Superior temporal gyrus (tissue), 1 donor: ENCODE results near the gene AIPL1.
A peak's percentile ranks its signal among the peaks of the same experiment; 100 is the strongest.

Experiments used
- DNase-seq: peaks from one replicate; pipeline ENCODE4 v3.0.0-alpha.2; 2016; ENCODE audit errors: extremely low spot score

Gene AIPL1

GRCh38 chr17:6421700-6422604, 13.0 kb downstream of the AIPL1 start:
- peak; percentile 91 for DNase-seq

GRCh38 chr17:6420173-6420641, 14.7 kb downstream of the AIPL1 start:
- DNase-seq = no peak

- DNase-seq = no peak
Measured at GRCh38 chr17:6415616-6416015, 19.3 kb downstream of the AIPL1 start.

- peak; percentile 62 for DNase-seq
Measured at GRCh38 chr17:6413065-6413464, 21.9 kb downstream of the AIPL1 start.

- DNase-seq = no peak
Measured at GRCh38 chr17:6408735-6409134, 26.2 kb downstream of the AIPL1 start.

DNA sequence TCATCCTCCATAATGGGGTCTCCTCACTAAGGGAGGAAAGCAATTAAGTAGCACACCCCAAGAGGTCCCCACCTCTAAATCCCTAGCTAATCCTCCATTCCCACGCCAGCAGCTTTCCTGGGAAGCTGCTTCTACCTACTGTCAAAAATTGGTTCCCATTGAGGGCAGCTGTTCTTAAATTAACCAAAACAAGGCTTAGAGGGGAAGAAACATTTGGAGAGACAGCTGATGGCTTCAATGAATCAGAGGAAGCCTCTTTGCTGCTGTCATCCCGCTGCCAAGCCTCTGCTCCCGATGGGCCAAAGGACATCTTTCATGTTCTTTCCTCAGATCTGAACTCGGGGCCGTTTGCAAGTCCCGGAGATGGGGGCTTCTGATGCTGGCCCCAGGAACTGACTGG, 26.6 kb downstream of the AIPL1 start:
- DNase-seq = no peak

- DNase-seq = no peak
Measured at GRCh38 chr17:6402258-6402657, 32.7 kb downstream of the AIPL1 start.

DNA sequence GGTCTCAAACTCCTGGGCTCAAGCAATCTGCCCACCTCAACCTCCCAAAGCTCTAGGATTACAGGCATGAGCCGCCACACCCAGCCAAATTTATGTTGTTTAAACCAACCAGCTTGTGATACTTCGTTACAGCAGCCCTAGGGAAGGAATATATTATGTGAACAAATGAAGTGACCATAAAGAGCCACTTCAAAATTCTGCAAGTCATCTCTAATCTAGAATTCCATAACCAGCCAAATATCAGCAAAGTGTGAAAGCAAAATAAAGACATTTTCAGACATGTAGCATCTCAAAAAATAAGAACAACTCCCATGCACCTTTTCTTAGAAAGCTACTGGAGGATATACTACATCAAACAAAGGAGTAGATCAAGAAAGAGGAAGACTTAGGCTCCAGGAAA, 36.0 kb downstream of the AIPL1 start:
- no peak for DNase-seq

GRCh38 chr17:6394055-6394606, 40.8 kb downstream of the AIPL1 start:
- no peak for DNase-seq

- peak; percentile 38 for DNase-seq
Measured at GRCh38 chr17:6393351-6393952, 41.5 kb downstream of the AIPL1 start.

DNA sequence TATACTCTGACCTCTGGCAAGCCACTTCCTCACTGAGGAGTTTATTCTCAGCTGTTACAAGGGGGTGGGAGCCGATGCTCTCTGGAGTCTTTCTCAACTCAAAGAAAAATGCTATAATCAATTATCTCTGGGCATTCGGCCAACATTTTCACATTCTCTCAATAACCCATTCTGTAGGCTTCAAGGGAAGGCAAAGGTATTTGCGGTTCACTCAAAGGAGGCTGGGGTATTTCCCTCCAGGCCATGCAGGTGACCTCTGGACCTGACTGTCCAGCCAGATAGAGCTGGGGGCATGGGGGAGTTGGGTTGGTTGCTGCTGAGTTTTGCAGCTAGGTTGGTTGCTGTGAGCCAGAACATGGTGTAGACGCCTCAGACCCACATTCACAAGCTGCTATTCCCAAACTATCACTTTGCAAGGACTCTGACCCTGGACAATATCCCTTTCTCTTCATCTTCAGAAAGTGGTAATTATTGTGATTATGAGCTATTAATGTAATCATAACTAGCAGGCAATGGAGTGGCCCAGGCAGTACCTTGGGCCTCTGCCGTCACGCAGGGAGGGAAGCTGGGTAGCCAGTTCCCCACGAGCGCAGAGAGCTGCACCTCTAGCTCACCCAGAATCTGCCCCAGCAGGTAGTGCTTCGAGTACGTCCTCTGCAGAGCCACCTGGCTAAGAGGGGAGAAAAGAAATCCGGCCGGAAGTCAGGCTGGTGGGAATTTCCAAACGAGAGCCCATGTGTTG, 42.1 kb downstream of the AIPL1 start:
- no peak for DNase-seq

DNA sequence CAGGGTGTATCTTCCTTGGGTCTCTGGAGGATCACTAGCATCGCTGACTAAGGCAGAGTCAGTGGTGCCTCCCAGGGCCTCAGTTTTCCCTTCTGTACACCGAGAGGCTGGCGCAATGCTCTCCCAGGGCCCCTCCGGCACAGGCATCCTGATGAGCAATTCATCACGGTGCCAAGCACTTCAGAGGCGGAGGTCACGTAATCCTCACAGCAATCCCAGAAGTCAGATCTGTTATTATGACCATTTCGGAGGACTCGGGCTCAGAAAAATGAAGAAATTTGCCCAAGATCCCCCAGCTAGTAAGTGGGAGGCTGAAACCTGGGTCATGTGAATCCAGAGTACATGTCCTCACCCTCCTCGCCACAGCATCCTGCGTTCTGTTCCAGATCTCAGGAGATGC, 46.5 kb downstream of the AIPL1 start:
- DNase-seq = no peak

DNA sequence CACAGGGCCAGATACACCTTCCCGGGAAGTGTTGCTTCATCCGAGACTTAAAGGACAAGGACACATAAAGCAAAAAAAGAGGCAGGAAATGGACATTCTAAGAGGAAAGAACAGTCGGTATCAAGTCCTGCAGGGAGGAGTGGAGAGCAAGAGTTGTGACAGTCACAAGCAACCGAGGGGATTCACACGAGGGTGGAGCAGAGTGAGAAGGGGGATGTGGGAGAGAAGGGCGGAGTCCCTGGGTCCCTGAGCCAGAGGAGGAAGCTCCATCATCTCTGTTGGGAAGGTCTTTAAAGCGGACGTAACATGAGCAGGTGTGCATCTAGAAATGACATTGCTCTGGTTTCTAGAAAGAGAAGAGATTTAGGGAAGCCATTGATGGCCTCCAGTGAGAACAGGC, 47.1 kb downstream of the AIPL1 start:
- no peak for DNase-seq

- DNase-seq = no peak
Measured at GRCh38 chr17:6387442-6387841, 47.5 kb downstream of the AIPL1 start.

DNA sequence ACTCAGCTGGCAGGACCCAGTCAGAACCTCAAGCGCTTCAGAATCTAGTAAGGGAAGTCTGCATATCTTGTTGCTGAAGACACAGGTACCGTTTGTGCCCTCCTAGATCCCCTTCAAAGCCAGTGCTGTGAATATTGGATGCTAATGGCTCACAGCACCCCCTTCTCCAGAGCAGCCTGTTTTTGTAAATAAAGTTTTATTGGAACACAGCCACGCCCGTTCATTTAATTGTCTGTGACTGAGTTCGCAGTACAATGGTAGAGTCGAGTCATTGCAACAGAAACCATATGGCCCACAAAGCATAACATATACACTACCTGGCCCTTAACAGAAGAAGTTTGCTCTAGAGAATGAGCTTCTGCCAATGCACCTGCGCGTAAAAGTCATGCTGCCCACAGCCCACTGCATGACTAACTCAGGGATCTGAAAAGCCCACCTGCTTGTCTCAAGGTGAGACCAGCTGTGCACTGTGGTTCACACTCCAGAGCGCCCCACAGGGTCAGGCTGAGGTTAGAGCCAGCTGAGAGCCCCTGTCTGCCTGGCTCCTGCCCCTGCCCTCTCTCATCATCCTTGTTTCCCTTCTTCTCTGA, 48.8 kb downstream of the AIPL1 start:
- DNase-seq = no peak

GRCh38 chr17:6384481-6384880, 50.4 kb downstream of the AIPL1 start:
- no peak for DNase-seq

DNA sequence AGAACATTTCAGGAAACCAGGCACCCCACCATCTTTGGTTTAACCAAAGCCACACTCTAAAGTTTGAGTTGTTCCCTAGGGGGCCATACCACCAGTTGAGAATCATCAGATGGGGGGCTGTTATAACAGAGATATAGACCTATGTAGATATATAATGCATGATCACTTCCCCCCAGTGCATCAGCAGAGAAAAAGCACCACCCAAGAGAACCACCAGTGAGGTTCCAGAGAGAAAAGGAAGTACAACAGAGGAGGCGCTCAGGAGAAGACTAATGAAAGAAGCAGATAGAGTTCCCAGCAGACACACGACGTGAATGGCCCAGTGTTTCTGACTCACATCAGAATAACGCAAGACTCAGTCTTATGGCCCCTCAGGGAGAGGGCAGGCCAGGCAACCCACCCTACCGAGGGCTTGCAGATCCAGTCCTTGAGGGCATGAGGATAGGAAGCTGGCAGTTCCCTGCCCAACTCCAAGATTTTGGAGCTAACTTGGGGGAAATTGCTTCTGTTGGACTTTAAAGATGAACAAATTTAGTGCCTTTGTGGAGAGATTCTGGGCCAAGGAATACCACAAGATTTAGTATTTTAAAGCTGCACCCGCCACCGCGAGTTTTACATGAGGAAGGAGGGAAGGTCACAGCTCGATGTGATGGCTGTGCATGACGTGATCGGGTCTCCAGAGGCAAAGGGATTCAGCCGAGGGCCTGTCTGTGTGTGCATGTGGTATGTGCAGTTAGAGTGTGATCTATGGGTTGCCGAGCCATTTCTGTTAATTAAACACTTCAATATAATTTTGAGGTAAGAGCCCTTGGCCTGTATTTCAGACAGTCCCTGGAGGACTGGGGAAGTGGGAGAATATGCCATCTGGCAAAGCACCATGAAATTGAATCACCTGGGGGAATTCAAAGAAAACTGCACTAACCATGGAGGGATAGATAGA, 53.1 kb downstream of the AIPL1 start:
- DNase-seq = no peak

DNA sequence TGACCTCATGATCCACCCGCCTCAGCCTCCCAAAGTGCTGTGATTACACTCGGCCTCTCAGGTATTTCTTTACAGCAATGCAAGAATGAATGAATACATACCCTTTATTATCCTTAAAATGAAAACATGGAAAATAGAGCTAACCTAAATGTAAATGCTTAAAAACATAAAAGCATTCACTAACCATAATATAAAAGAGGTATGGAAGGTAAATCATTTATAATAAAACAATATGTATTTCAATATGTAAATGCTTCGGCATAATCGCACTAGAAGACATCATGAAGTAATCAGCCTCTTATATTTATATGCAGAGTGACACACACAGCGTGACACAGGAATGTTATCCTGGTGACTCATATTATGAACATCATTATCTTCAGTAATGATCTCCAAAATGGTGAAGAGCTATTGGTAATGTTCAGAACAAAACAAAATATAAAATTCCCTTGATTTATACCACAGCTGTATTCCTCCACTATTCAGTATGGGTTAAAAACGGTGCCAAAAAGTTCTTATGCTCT, 53.9 kb downstream of the AIPL1 start:
- no peak for DNase-seq

- no peak for DNase-seq
Measured at GRCh38 chr17:6377906-6378305, 57.0 kb downstream of the AIPL1 start.

DNA sequence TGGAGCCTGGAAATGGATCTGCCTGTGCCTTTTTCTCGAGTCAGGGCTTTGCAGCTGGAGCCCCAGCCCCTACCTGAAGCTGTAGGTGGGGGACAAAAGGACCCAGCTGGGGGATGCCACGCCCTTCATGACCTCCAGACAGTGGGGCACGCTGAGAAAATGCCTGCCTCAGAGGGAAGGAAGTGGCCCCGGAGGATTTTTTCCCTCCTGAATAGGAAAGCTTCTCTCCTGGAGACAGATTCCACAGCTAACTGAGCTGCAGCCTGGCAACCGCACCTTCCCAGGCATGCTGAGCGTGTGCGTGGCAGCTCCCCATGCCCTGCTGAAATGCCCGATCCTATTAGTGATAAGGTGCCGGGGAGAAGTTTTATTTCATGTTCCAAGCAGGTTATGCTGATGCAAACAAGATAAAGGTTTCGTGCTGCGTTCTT, 58.0 kb downstream of the AIPL1 start:
- DNase-seq = no peak
